HL-60/S4 treated with retinoic acid at 250 ng/mL for 4 days and 3 days (cell line): Measurements from ENCODE around the gene ULBP2.

Source experiments
- in situ Hi-C: fragments of 300-500 bp; cut with MboI; formaldehyde crosslinking; loops from 2 replicates; pipeline ENCODE4 v1.7.0; 2022; ENCODE audit warnings: low sequenced_read_pairs

The ULBP2 gene

GRCh38 chr6:149925253-149925973, 16.4 kb upstream of the ULBP2 start:
- in situ Hi-C loops, result loop anchor here (10.0 to 25.0 kb wide), 2 partner anchors 201 to 887 kb away; no protein-coding TSS in a partner anchor

GRCh38 chr6:149925974-149926777, 15.6 kb upstream of the ULBP2 start:
- in situ Hi-C loops, result loop anchor here (10.0 to 25.0 kb wide), 2 partner anchors 201 to 886 kb away; no protein-coding TSS in a partner anchor

- in situ Hi-C loops, result loop anchor here (10.0 to 25.0 kb wide), 2 partner anchors 202 to 885 kb away; no protein-coding TSS in a partner anchor
Observed at GRCh38 chr6:149927025-149927424, 14.8 kb upstream of the ULBP2 start.

GRCh38 chr6:149929422-149929821, 12.4 kb upstream of the ULBP2 start:
- in situ Hi-C loops, result loop anchor here (10.0 to 25.0 kb wide), 2 partner anchors 205 to 883 kb away; no protein-coding TSS in a partner anchor

- in situ Hi-C loops, result loop anchor here (25.0 kb wide), 1 partner anchor 881 kb away; no protein-coding TSS in a partner anchor
Observed at GRCh38 chr6:149931501-149931900, 10.3 kb upstream of the ULBP2 start.

- in situ Hi-C loops, result loop anchor here (25.0 kb wide), 1 partner anchor 879 kb away; no protein-coding TSS in a partner anchor
Observed at GRCh38 chr6:149933036-149933435, 8.8 kb upstream of the ULBP2 start.

- in situ Hi-C loops, result loop anchor here (25.0 kb wide), 1 partner anchor 879 kb away; no protein-coding TSS in a partner anchor
Observed at GRCh38 chr6:149933461-149933860, 8.4 kb upstream of the ULBP2 start.

- in situ Hi-C loops, result loop anchor here (25.0 kb wide), 1 partner anchor 878 kb away; no protein-coding TSS in a partner anchor
Observed at GRCh38 chr6:149934249-149935156, 7.3 kb upstream of the ULBP2 start.

- in situ Hi-C loops, result loop anchor here (25.0 kb wide), 1 partner anchor 877 kb away; no protein-coding TSS in a partner anchor
Observed at GRCh38 chr6:149935246-149935645, 6.6 kb upstream of the ULBP2 start.

- in situ Hi-C loops, result loop anchor here (25.0 kb wide), 1 partner anchor 877 kb away; no protein-coding TSS in a partner anchor
Observed at GRCh38 chr6:149935668-149936067, 6.1 kb upstream of the ULBP2 start.

GRCh38 chr6:149936743-149937142, 5.1 kb upstream of the ULBP2 start:
- in situ Hi-C loops, result loop anchor here (25.0 kb wide), 1 partner anchor 876 kb away; no protein-coding TSS in a partner anchor

- in situ Hi-C loops, result loop anchor here (25.0 kb wide), 1 partner anchor 874 kb away; no protein-coding TSS in a partner anchor
Observed at GRCh38 chr6:149938013-149938570, 3.7 kb upstream of the ULBP2 start.

GRCh38 chr6:149938571-149939355, 3.1 kb upstream of the ULBP2 start:
- in situ Hi-C loops, result loop anchor here (25.0 kb wide), 1 partner anchor 874 kb away; no protein-coding TSS in a partner anchor

- in situ Hi-C loops, result loop anchor here (25.0 kb wide), 1 partner anchor 873 kb away; no protein-coding TSS in a partner anchor
Observed at GRCh38 chr6:149939356-149939648, 2.5 kb upstream of the ULBP2 start.

- in situ Hi-C loops, result loop anchor here (25.0 kb wide), 1 partner anchor 872 kb away; no protein-coding TSS in a partner anchor
Observed at GRCh38 chr6:149939909-149940671, 1.7 kb upstream of the ULBP2 start.

GRCh38 chr6:149940672-149940982, 1.2 kb upstream of the ULBP2 start:
- in situ Hi-C loops, result loop anchor here (25.0 kb wide), 1 partner anchor 872 kb away; no protein-coding TSS in a partner anchor

- in situ Hi-C loops, result loop anchor here (25.0 kb wide), 1 partner anchor 870 kb away; no protein-coding TSS in a partner anchor
Observed at GRCh38 chr6:149942461-149942829, 631 bp downstream of the ULBP2 start.

GRCh38 chr6:149943321-149943720, 1.5 kb downstream of the ULBP2 start:
- in situ Hi-C loops, result loop anchor here (25.0 kb wide), 1 partner anchor 869 kb away; no protein-coding TSS in a partner anchor
